CD4-positive, alpha-beta memory T cell (primary cell): ENCODE measurements around the gene MRPL17. TPM values are rescaled to one million over a fixed set of nuclear protein-coding genes. Genes with fewer than 3 reads are reported as not detected.
"Not testable (repeated sequence)": the region's sequence is repeated elsewhere in the genome, so short reads cannot be mapped to it uniquely, and the experiment has no call there.

Experiments
- CTCF ChIA-PET: fragments of 350-600 bp; sonication (Branson Sonifier 250); formaldehyde crosslinking; loops from one replicate; lab custom pipeline; 2021; ENCODE audit warnings: inconsistent platforms; ENCODE audit not compliant: partially characterized antibody; lab: Charles Lee
- POLR2A ChIA-PET: fragments of 350-600 bp; sonication (Branson Sonifier 250); formaldehyde crosslinking; loops from one replicate; lab custom pipeline; 2021; ENCODE audit not compliant: partially characterized antibody; lab: Charles Lee
- DNase-seq, 5 donors: peaks; one replicate each; pipeline versions ENCODE4 v3.0.0 to v3.0.0-alpha.2; 2020 to 2022; ENCODE audit warnings: mixed read lengths in 1 of 5
- H3K27ac ChIP-seq: one replicate; pipeline ENCODE4 v1.7.0; 2013; ENCODE audit warnings: low read depth, low read length
- H3K27me3 ChIP-seq: 2 replicates; pipeline ENCODE4 v1.7.0; 2013; ENCODE audit warnings: mild to moderate bottlenecking, low read length, moderate library complexity; ENCODE audit not compliant: insufficient read depth
- H3K36me3 ChIP-seq: 2 replicates; pipeline ENCODE4 v1.7.0; 2013; ENCODE audit warnings: mild to moderate bottlenecking, low read length, moderate library complexity; ENCODE audit not compliant: insufficient read depth
- H3K4me1 ChIP-seq: 2 replicates; pipeline ENCODE4 v1.7.0; 2013; ENCODE audit warnings: mild to moderate bottlenecking, low read length, moderate library complexity; ENCODE audit not compliant: insufficient read depth
- H3K4me3 ChIP-seq, 2 donors: one replicate each; pipeline ENCODE4 v1.7.0; 2013; ENCODE audit warnings: low read length in 2 of 2, mild to moderate bottlenecking in 1 of 2
- H3K9me3 ChIP-seq, 2 donors: one replicate each; pipeline ENCODE4 v1.7.0; 2013; ENCODE audit warnings: low read length in 2 of 2, control low read depth in 1 of 2; ENCODE audit not compliant: control insufficient read depth in 1 of 2
- H3K27ac Mint-ChIP-seq, 7 donors: one replicate each; pipeline ENCODE4 v1.8.0; 2020 to 2021; ENCODE audit warnings: mixed read lengths in 7 of 7, mild to moderate bottlenecking in 6 of 7, inconsistent platforms in 3 of 7, moderate library complexity in 3 of 7
- H3K27me3 Mint-ChIP-seq, 2 donors: one replicate each; pipeline ENCODE4 v1.8.0; 2020 to 2021; ENCODE audit warnings: mixed read lengths in 2 of 2
- H3K36me3 Mint-ChIP-seq, 2 donors: one replicate each; pipeline ENCODE4 v1.8.0; 2020 to 2021; ENCODE audit warnings: mixed read lengths in 2 of 2, inconsistent platforms in 1 of 2, mild to moderate bottlenecking in 1 of 2
- H3K4me1 Mint-ChIP-seq, 4 donors: one replicate each; pipeline ENCODE4 v1.8.0; 2020 to 2021; ENCODE audit warnings: mixed read lengths in 4 of 4, mild to moderate bottlenecking in 1 of 4
- H3K4me3 Mint-ChIP-seq, 8 donors: one replicate each; pipeline ENCODE4 v1.8.0; 2020 to 2021; ENCODE audit warnings: mixed read lengths in 8 of 8, mild to moderate bottlenecking in 7 of 8, moderate library complexity in 6 of 8, inconsistent platforms in 3 of 8
- H3K9me3 Mint-ChIP-seq, 8 donors: one replicate each; pipeline ENCODE4 v1.8.0; 2020 to 2021; ENCODE audit warnings: mixed read lengths in 8 of 8, mild to moderate bottlenecking in 5 of 8, inconsistent platforms in 3 of 8, moderate library complexity in 1 of 8
- intact Hi-C: fragments of 100-400 bp; cut with micrococcal nuclease; formaldehyde crosslinking; loops from one replicate; pipeline ENCODE4 v1.15.1; 2023
- polyA plus RNA-seq, 2 donors: library from polyadenylated mRNA; unstranded; fragments of 300-500 nt; fragmentation: Illumina TruSeq; gene quantifications; one replicate each; pipeline ENCODE4 v1.2.3, GENCODE V29; 2021
- total RNA-seq, 2 experiments: library from RNA; stranded (reverse); gene quantifications; one replicate each; pipeline ENCODE4 v1.2.3, GENCODE V29; 2021

Gene MRPL17
- total and polyA plus RNA-seq, 4 experiments from 2014 or later = 12.7 to 42.6 (median 35.1) TPM

GRCh38 chr11:6686006-6686405 lies 2.9 kb upstream of the MRPL17 start:
- no peak for DNase-seq
- Mint-ChIP-seq H3K9me3 (no peaks in the 10 kb centered on the region), H3K4me1 (peaks cover 16 to 28% (median 22%) of the 10 kb centered on the region in 4 donors), H3K27ac (peak overlapping the region in 1 of 7 donors; percentile 13), H3K36me3 (peaks cover 5 to 22% of the 10 kb centered on the region in 2 donors), H3K27me3 (no peaks in the 10 kb centered on the region), H3K4me3 (peak overlapping the region in 2 of 8 donors; percentile 8 to 54)
- H3K4me1 ChIP-seq = peaks cover 22% of the 10 kb centered on the region
- H3K36me3 ChIP-seq = peaks cover 6% of the 10 kb centered on the region
- no peaks in the 10 kb centered on the region for H3K27me3 ChIP-seq
- no peaks in the 10 kb centered on the region for H3K9me3 ChIP-seq
- intact Hi-C loops = loop anchor here (10.0 kb wide), 1 partner anchor 451 kb away; the partner anchor contains the start of genes CNGA4 and FHIP1B
- no peak overlapping the region for H3K4me3 ChIP-seq
- ChIA-PET CTCF (interaction anchor here (1.0 to 6.5 kb wide), 5 partner anchors 20 to 155 kb away, joined by 3 to 104 read pairs (median 4); partner anchors contain the start of gene RRP8), POLR2A (interaction anchor here (1.1 to 8.1 kb wide), 3 partner anchors 10 to 76 kb away, joined by 4 to 172 read pairs (median 6); partner anchors contain the start of genes TAF10 and TPP1)
- no peak overlapping the region for H3K27ac ChIP-seq

GRCh38 chr11:6684068-6684467 lies 928 bp upstream of the MRPL17 start:
- DNase-seq, H3K27me3 Mint-ChIP-seq: not testable (repeated sequence)
- intact Hi-C loops = loop anchor here (10.0 kb wide), 1 partner anchor 449 kb away; the partner anchor contains the start of genes CNGA4 and FHIP1B

GRCh38 chr11:6682591-6682935 lies 577 bp downstream of the MRPL17 start:
- peak overlapping the region; percentile 97 to 99 (median 98) for H3K4me3 Mint-ChIP-seq
- POLR2A ChIA-PET = interaction anchor here (0.7 to 8.1 kb wide), 17 partner anchors 9 to 303 kb away, joined by 3 to 172 read pairs (median 5); partner anchors contain the start of genes ARFIP2, ILK, RRP8 and SMPD1

More at GRCh38 chr11:6684068-6684467, 928 bp upstream of the MRPL17 start:
- Mint-ChIP-seq H3K4me1 (peaks cover 19 to 43% (median 24%) of the 10 kb centered on the region in 4 donors), H3K4me3 (peak overlapping the region; percentile 97 to 99 (median 98)), H3K27ac (peak overlapping the region in 5 of 7 donors; percentile 95 to 100 (median 99)), H3K36me3 (peaks cover 10 to 34% of the 10 kb centered on the region in 2 donors)
- not testable (repeated sequence) for H3K27me3 ChIP-seq, H3K9me3 ChIP-seq, H3K9me3 Mint-ChIP-seq, H3K36me3 ChIP-seq
- ChIA-PET CTCF (interaction anchor here (1.1 to 6.5 kb wide), 25 partner anchors 10 to 305 kb away, joined by 3 to 109 read pairs (median 14); partner anchors contain the start of genes ARFIP2, ILK, RRP8 and SMPD1), POLR2A (interaction anchor here (0.9 to 8.1 kb wide), 26 partner anchors 8 to 305 kb away, joined by 3 to 172 read pairs (median 4); partner anchors contain the start of genes ARFIP2, ILK, RRP8 and SMPD1)
- Histone ChIP-seq H3K4me1 (peaks cover 26% of the 10 kb centered on the region), H3K4me3 (peak overlapping the region in 1 of 2 donors; percentile 82), H3K27ac (peak overlapping the region; percentile 81)

GRCh38 chr11:6681949-6682348 lies 1.2 kb downstream of the MRPL17 start:
- Mint-ChIP-seq H3K27ac (peak overlapping the region in 4 of 7 donors; percentile 95 to 100 (median 99)), H3K9me3 (no peaks in the 10 kb centered on the region), H3K27me3 (no peaks in the 10 kb centered on the region), H3K36me3 (peaks cover 10 to 35% of the 10 kb centered on the region in 2 donors), H3K4me3 (peak overlapping the region; percentile 97 to 99 (median 98)), H3K4me1 (peaks cover 18 to 46% (median 26%) of the 10 kb centered on the region in 4 donors)
- Histone ChIP-seq H3K4me1 (peaks cover 26% of the 10 kb centered on the region), H3K4me3 (peak overlapping the region; percentile 82 to 99), H3K9me3 (no peaks in the 10 kb centered on the region), H3K36me3 (peaks cover 8% of the 10 kb centered on the region), H3K27ac (peak overlapping the region; percentile 81), H3K27me3 (no peaks in the 10 kb centered on the region)
- ChIA-PET CTCF (interaction anchor here (0.8 to 6.5 kb wide), 12 partner anchors 9 to 151 kb away, joined by 3 to 104 read pairs (median 16); partner anchors contain the start of genes ILK, RRP8 and TAF10), POLR2A (interaction anchor here (0.7 to 8.1 kb wide), 8 partner anchors 9 to 209 kb away, joined by 3 to 172 read pairs (median 19); partner anchors contain the start of genes ARFIP2, ILK, TAF10 and TIMM10B)
- intact Hi-C loops = loop anchor here (2.0 to 10.0 kb wide), 2 partner anchors 15 to 447 kb away; partner anchors contain the start of genes CNGA4 and FHIP1B
- no peak for DNase-seq

More at GRCh38 chr11:6682591-6682935, 577 bp downstream of the MRPL17 start:
- Histone ChIP-seq H3K9me3 (no peaks in the 10 kb centered on the region), H3K27me3 (no peaks in the 10 kb centered on the region), H3K4me1 (peaks cover 26% of the 10 kb centered on the region), H3K4me3 (peak overlapping the region; percentile 82 to 99), H3K27ac (peak overlapping the region; percentile 81), H3K36me3 (peaks cover 8% of the 10 kb centered on the region)
- intact Hi-C loops = loop anchor here (2.0 to 10.0 kb wide), 2 partner anchors 16 to 448 kb away; partner anchors contain the start of genes CNGA4 and FHIP1B
- H3K27me3 Mint-ChIP-seq = no peaks in the 10 kb centered on the region
- H3K9me3 Mint-ChIP-seq = no peaks in the 10 kb centered on the region
- CTCF ChIA-PET = interaction anchor here (0.7 to 6.5 kb wide), 37 partner anchors 10 to 306 kb away, joined by 3 to 109 read pairs (median 6); partner anchors contain the start of genes ARFIP2, DCHS1, ILK and RRP8
- H3K36me3 Mint-ChIP-seq = peaks cover 10 to 35% of the 10 kb centered on the region in 2 donors
- DNase-seq = peak in 1 of 5 donors; percentile 32
- H3K4me1 Mint-ChIP-seq = peaks cover 19 to 46% (median 25%) of the 10 kb centered on the region in 4 donors
- peak overlapping the region; percentile 95 to 100 (median 99) for H3K27ac Mint-ChIP-seq

GRCh38 chr11:6681505-6681904 lies 1.6 kb downstream of the MRPL17 start:
- Mint-ChIP-seq H3K4me3 (peak overlapping the region; percentile 49 to 99 (median 74)), H3K36me3 (peaks cover 10 to 35% of the 10 kb centered on the region in 2 donors), H3K27me3 (no peaks in the 10 kb centered on the region), H3K9me3 (no peaks in the 10 kb centered on the region), H3K4me1 (peaks cover 18 to 46% (median 26%) of the 10 kb centered on the region in 4 donors), H3K27ac (peak overlapping the region; percentile 19 to 95 (median 61))
- Histone ChIP-seq H3K4me1 (peaks cover 26% of the 10 kb centered on the region), H3K36me3 (peaks cover 8% of the 10 kb centered on the region), H3K27me3 (no peaks in the 10 kb centered on the region), H3K27ac (no peak overlapping the region), H3K4me3 (no peak overlapping the region), H3K9me3 (no peaks in the 10 kb centered on the region)
- ChIA-PET POLR2A (interaction anchor here (1.3 to 8.1 kb wide), 8 partner anchors 8 to 199 kb away, joined by 4 to 172 read pairs (median 19); partner anchors contain the start of genes ARFIP2, ILK, TAF10 and TIMM10B), CTCF (interaction anchor here (0.8 to 6.5 kb wide), 8 partner anchors 9 to 151 kb away, joined by 3 to 104 read pairs (median 13); partner anchors contain the start of genes ILK, RRP8 and TAF10)
- intact Hi-C loops = loop anchor here (10.0 kb wide), 1 partner anchor 447 kb away; the partner anchor contains the start of genes CNGA4 and FHIP1B
- no peak for DNase-seq

- ChIA-PET POLR2A (interaction anchor here (0.8 to 1.0 kb wide), 3 partner anchors 20 to 72 kb away, joined by 3 read pairs; no protein-coding TSS in a partner anchor), CTCF (interaction anchor here (1.1 to 1.9 kb wide), 2 partner anchors 9 to 29 kb away, joined by 4 to 5 read pairs; no protein-coding TSS in a partner anchor)
- H3K27ac ChIP-seq = no peak overlapping the region
- no peaks in the 10 kb centered on the region for H3K9me3 ChIP-seq
- Mint-ChIP-seq H3K4me3 (no peak overlapping the region), H3K9me3 (peaks cover 0 to 2% (median 0%) of the 10 kb centered on the region in 8 donors), H3K27ac (peak overlapping the region in 1 of 7 donors; percentile 30), H3K4me1 (peaks cover 34 to 66% (median 44%) of the 10 kb centered on the region in 4 donors), H3K36me3 (peaks cover 10 to 20% of the 10 kb centered on the region in 2 donors), H3K27me3 (no peaks in the 10 kb centered on the region)
- no peak for DNase-seq
- H3K27me3 ChIP-seq = no peaks in the 10 kb centered on the region
- intact Hi-C loops = no loop called here
- peaks cover 44% of the 10 kb centered on the region for H3K4me1 ChIP-seq
- H3K36me3 ChIP-seq = peaks cover 8% of the 10 kb centered on the region
- H3K4me3 ChIP-seq = no peak overlapping the region
Observed at GRCh38 chr11:6677018-6677417, 6.1 kb downstream of the MRPL17 start.
